HFF-Myc (cell line): ENCODE results near the gene SH3PXD2B.

Experiments
- DNase-seq: peaks from one replicate; pipeline ENCODE4 v3.0.0-alpha.2; 2011; ENCODE audit warnings: low read depth; ENCODE audit errors: extremely low read depth
- H3K4me3 ChIP-seq: replicated peaks from 2 replicates; pipeline ENCODE4 v1.5.1; 2011; ENCODE audit warnings: low read depth, mild to moderate bottlenecking, control low read depth, low read length
- TF ChIP-seq, protein P1 (sequence below): IDR thresholded peaks from 2 replicates; pipeline ENCODE4 v1.5.1; 2012; ENCODE audit warnings: mild to moderate bottlenecking, low read depth, low read length, control low read depth; ENCODE audit errors: missing control alignments

Gene SH3PXD2B

GRCh38 chr5:172466062-172466461 lies 11.7 kb upstream of the SH3PXD2B start:
- TF ChIP-seq, protein P1, sequence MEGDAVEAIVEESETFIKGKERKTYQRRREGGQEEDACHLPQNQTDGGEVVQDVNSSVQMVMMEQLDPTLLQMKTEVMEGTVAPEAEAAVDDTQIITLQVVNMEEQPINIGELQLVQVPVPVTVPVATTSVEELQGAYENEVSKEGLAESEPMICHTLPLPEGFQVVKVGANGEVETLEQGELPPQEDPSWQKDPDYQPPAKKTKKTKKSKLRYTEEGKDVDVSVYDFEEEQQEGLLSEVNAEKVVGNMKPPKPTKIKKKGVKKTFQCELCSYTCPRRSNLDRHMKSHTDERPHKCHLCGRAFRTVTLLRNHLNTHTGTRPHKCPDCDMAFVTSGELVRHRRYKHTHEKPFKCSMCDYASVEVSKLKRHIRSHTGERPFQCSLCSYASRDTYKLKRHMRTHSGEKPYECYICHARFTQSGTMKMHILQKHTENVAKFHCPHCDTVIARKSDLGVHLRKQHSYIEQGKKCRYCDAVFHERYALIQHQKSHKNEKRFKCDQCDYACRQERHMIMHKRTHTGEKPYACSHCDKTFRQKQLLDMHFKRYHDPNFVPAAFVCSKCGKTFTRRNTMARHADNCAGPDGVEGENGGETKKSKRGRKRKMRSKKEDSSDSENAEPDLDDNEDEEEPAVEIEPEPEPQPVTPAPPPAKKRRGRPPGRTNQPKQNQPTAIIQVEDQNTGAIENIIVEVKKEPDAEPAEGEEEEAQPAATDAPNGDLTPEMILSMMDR = no peak
- no peak overlapping the region for H3K4me3 ChIP-seq
- no peak for DNase-seq

- no peak overlapping the region for H3K4me3 ChIP-seq
- TF ChIP-seq, protein P1 = no peak
- no peak for DNase-seq
Measured at GRCh38 chr5:172463031-172463430, 8.7 kb upstream of the SH3PXD2B start.

- DNase-seq = no peak
- no peak overlapping the region for H3K4me3 ChIP-seq
- TF ChIP-seq, protein P1 = no peak
Measured at GRCh38 chr5:172459783-172460165, 5.4 kb upstream of the SH3PXD2B start.

GRCh38 chr5:172458976-172459782 lies 4.9 kb upstream of the SH3PXD2B start:
- no peak overlapping the region for H3K4me3 ChIP-seq
- TF ChIP-seq, protein P1 = no peak
- DNase-seq = no peak

GRCh38 chr5:172456076-172456722 lies 1.9 kb upstream of the SH3PXD2B start:
- DNase-seq = no peak
- TF ChIP-seq, protein P1 = no peak
- H3K4me3 ChIP-seq = no peak overlapping the region

GRCh38 chr5:172455511-172456061 lies 1.3 kb upstream of the SH3PXD2B start:
- no peak for DNase-seq
- H3K4me3 ChIP-seq = peak overlapping the region; percentile 44
- TF ChIP-seq, protein P1 = no peak
